NT2/D1 (cell line): ENCODE results near the gene SPARCL1.
"Not testable (repeated sequence)": the region's sequence is repeated elsewhere in the genome, so short reads cannot be mapped to it uniquely, and the experiment has no call there.

Source experiments
- DNase-seq: peaks from one replicate; pipeline ENCODE4 v3.0.0-alpha.2; 2011; ENCODE audit warnings: low read depth, low spot score
- H3K27me3 ChIP-seq: 2 replicates; pipeline ENCODE4 v1.6.0; 2011; ENCODE audit warnings: mild to moderate bottlenecking; ENCODE audit not compliant: insufficient read length, insufficient read depth
- H3K36me3 ChIP-seq: 2 replicates; pipeline ENCODE4 v1.6.1; 2011; ENCODE audit warnings: mild to moderate bottlenecking, low read length, mixed read lengths; ENCODE audit not compliant: insufficient read depth, insufficient read length
- H3K4me1 ChIP-seq: 2 replicates; pipeline ENCODE4 v1.5.1; 2011; ENCODE audit not compliant: insufficient read depth, insufficient read length
- H3K4me3 ChIP-seq: 2 replicates; pipeline ENCODE4 v1.5.1; 2011; ENCODE audit warnings: low read depth; ENCODE audit not compliant: insufficient read length
- H3K9ac ChIP-seq: 2 replicates; pipeline ENCODE4 v1.6.0; 2011; ENCODE audit warnings: low read depth; ENCODE audit not compliant: insufficient read length
- H3K9me3 ChIP-seq: 2 replicates; pipeline ENCODE4 v1.5.1; 2011; ENCODE audit warnings: mild to moderate bottlenecking, low read length; ENCODE audit not compliant: insufficient read depth
- SUZ12 ChIP-seq: IDR thresholded peaks from 2 replicates; pipeline ENCODE4 v1.6.1; 2011; ENCODE audit not compliant: insufficient read length, insufficient read depth; ENCODE audit errors: extremely low read depth
- YY1 ChIP-seq: IDR thresholded peaks from 2 replicates; pipeline ENCODE4 v1.6.1; 2011; ENCODE audit not compliant: insufficient read length, insufficient read depth
- ZNF274 ChIP-seq: IDR thresholded peaks from 2 replicates; pipeline ENCODE4 v1.6.1; 2011; ENCODE audit warnings: mild to moderate bottlenecking, low read depth, low read length

The SPARCL1 gene

GRCh38 chr4:87529187-87529586, at the start of gene SPARCL1:
TSS of gene SPARCL1 (minus strand) at chr4:87529376. CDS start at chr4:87499574, 29,802 bp downstream.
- Histone ChIP-seq H3K4me3 (no peak within 1 kb of the TSS), H3K9ac (no peak within 1 kb of the TSS), H3K9me3 (peaks cover 10% of the 10 kb centered on the region), H3K4me1 (no peaks in the 10 kb centered on the region), H3K36me3 (no peaks in the 10 kb centered on the region), H3K27me3 (no peaks in the 10 kb centered on the region)
- no peak for TF ChIP-seq SUZ12
- no peak for TF ChIP-seq ZNF274
- TF ChIP-seq YY1 = no peak
- no peak for DNase-seq

GRCh38 chr4:87575983-87576382, 46.8 kb upstream of the SPARCL1 start:
- no peak overlapping the region for H3K4me3 ChIP-seq
- no peaks in the 10 kb centered on the region for H3K4me1 ChIP-seq
- H3K27me3 ChIP-seq = no peaks in the 10 kb centered on the region
- TF ChIP-seq SUZ12 = no peak
- no peak overlapping the region for H3K9ac ChIP-seq
- H3K9me3 ChIP-seq = no peaks in the 10 kb centered on the region
- DNase-seq = no peak
- no peaks in the 10 kb centered on the region for H3K36me3 ChIP-seq

GRCh38 chr4:87575408-87575807, 46.2 kb upstream of the SPARCL1 start:
- Histone ChIP-seq H3K4me1 (no peaks in the 10 kb centered on the region), H3K9me3 (no peaks in the 10 kb centered on the region), H3K9ac (no peak overlapping the region), H3K27me3 (no peaks in the 10 kb centered on the region), H3K4me3 (no peak overlapping the region), H3K36me3 (no peaks in the 10 kb centered on the region)
- no peak for DNase-seq
- TF ChIP-seq ZNF274 = no peak
- TF ChIP-seq YY1 = no peak
- no peak for TF ChIP-seq SUZ12

DNA sequence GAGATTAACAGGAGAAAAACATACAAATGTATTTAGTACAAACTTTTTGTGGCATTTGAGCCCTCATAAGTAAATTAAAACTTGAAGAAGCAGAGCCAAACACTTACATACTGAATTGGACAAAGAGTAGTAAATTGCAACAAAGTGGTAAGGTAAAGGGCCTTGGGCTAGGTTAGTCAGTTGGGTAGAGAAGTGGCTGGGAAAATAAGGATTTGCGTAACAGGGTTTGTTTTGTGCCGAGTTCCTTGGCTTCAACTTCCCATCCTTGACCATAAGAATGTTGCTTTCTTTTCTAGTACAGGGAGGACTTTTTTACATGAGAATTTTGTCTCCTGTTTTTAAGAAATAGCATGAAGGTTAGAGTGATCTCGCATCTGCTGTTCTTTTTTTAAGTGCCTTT, 45.8 kb upstream of the SPARCL1 start:
- TF ChIP-seq YY1 (no peak), SUZ12 (no peak), ZNF274 (no peak)
- DNase-seq = no peak
- Histone ChIP-seq H3K9me3 (no peaks in the 10 kb centered on the region), H3K36me3 (no peaks in the 10 kb centered on the region), H3K4me1 (no peaks in the 10 kb centered on the region), H3K9ac (no peak overlapping the region), H3K4me3 (no peak overlapping the region), H3K27me3 (no peaks in the 10 kb centered on the region)

DNA sequence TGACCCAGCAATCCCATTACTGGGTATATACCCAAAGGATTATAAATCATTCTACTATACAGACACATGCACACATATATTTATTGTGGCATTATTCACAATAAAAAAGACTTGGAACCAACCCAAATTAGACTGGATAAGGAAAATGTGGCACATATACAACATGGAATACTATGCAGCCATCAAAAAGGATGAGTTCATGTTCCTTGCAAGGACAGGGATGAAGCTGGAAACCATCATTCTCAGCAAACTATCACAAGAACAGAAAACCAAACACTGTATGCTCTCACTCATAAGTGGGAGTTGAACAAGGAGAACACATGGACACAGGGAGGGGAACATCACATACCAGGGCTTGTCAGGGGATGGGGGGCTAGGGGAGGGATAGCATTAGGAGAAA, 45.2 kb upstream of the SPARCL1 start:
- H3K27me3 ChIP-seq, H3K4me3 ChIP-seq, H3K9me3 ChIP-seq, H3K9ac ChIP-seq, DNase-seq, H3K4me1 ChIP-seq, H3K36me3 ChIP-seq: not testable (repeated sequence)

- H3K4me3 ChIP-seq = no peak overlapping the region
- no peak for DNase-seq
- TF ChIP-seq SUZ12 = no peak
- no peak for TF ChIP-seq ZNF274
- no peak for TF ChIP-seq YY1
- H3K27me3 ChIP-seq = no peaks in the 10 kb centered on the region
- H3K4me1 ChIP-seq = no peaks in the 10 kb centered on the region
- no peaks in the 10 kb centered on the region for H3K36me3 ChIP-seq
- no peak overlapping the region for H3K9ac ChIP-seq
- no peaks in the 10 kb centered on the region for H3K9me3 ChIP-seq
Observed at GRCh38 chr4:87570290-87570805, 41.2 kb upstream of the SPARCL1 start.

DNA sequence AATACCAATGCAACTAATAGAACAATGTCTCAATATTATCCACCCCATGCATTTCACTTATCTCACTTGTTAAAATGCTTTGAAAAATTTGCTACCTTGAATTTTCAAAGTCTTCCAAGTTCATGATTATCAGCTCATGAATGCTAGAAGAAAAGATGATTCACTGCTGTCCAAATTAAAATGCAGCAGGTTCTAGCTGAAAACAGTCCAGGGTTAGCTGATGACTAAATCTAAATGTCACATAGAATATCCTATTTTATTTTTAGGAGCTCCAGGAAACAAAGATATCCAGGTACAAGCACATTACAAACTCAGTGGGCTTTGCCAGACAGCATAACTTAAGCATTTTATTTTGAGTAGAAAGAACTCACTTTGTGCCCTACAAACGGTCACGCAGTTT, 38.0 kb upstream of the SPARCL1 start:
- Histone ChIP-seq H3K27me3 (no peaks in the 10 kb centered on the region), H3K9ac (no peak overlapping the region), H3K4me1 (no peaks in the 10 kb centered on the region), H3K9me3 (no peaks in the 10 kb centered on the region), H3K4me3 (no peak overlapping the region), H3K36me3 (no peaks in the 10 kb centered on the region)
- TF ChIP-seq SUZ12 (no peak), ZNF274 (no peak), YY1 (no peak)
- DNase-seq = no peak

GRCh38 chr4:87566276-87566675, 37.1 kb upstream of the SPARCL1 start:
- Histone ChIP-seq H3K4me3 (no peak overlapping the region), H3K4me1 (no peaks in the 10 kb centered on the region), H3K9ac (no peak overlapping the region), H3K27me3 (no peaks in the 10 kb centered on the region), H3K36me3 (no peaks in the 10 kb centered on the region), H3K9me3 (no peaks in the 10 kb centered on the region)
- no peak for TF ChIP-seq ZNF274
- TF ChIP-seq YY1 = no peak
- TF ChIP-seq SUZ12 = no peak
- DNase-seq = no peak
